GM21717 (cell line): ENCODE results near the gene PDGFA.

Source experiments
- ATAC-seq: cut with Tn5 transposase; IDR thresholded peaks from one replicate; pipeline ENCODE4 v1.9.1; 2021; ENCODE audit warnings: mild to moderate bottlenecking, moderate library complexity; ENCODE audit not compliant: unreplicated experiment

Gene PDGFA

GRCh38 chr7:450036-450435 lies 69.6 kb downstream of the PDGFA start:
- ATAC-seq: no peak

GRCh38 chr7:449324-450019 lies 70.2 kb downstream of the PDGFA start:
- ATAC-seq: no peak

- no peak for ATAC-seq
Observed at GRCh38 chr7:447523-447922, 72.1 kb downstream of the PDGFA start.
